CD1c-positive myeloid dendritic cell (primary cell): Measurements from ENCODE around the gene SLC6A5.
"Not testable (repeated sequence)": the region's sequence is repeated elsewhere in the genome, so short reads cannot be mapped to it uniquely, and the experiment has no call there.

Experiments used
- DNase-seq: peaks from one replicate; pipeline ENCODE4 v3.0.0-alpha.2; 2016; ENCODE audit errors: extremely low spot score

SLC6A5 gene

DNA sequence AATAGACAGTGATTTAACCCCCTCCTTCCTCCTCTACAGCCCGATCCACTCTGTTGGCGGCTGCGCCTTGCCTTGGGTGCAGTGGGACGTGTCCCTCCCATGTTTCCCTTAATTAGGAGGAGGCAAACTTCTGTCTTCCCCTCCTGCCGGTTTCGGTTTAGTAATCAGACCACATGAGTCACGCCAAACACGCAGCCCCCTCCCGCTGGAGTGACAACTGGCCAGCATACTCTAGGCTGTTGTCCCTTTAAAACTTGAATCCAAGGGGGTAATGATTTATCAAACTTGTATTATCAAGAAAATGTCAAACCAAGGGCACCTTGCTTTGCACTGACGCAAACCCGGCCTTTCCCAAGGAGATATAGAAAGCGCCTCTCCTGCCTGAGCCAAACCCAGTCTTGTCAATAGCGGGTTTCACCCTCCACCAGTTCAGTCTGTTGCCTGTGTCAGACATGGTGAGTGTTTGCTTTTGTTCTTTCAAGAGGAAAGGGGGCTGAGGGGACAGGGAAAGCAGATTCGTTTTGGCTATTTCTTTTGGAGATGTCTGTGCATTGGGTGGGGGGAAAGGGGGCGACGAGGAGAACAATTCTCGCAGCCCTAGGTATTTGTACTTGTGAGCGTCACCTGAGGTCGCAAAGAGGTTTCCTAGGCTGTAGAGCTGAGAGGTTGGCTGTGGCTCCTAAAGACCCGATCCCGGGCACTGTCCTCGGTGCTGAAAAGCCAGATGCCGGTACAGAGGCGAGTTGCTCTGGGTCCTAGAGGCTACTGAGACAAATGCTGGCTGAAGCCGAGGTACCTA, at the start of gene SLC6A5:
Gene SLC6A5 (plus strand): TSS at position 388 of the 799 bp plus-strand sequence. CDS start 65 bp downstream, at position 453.
- DNase-seq = peak; percentile 21

- no peak for DNase-seq
Measured at GRCh38 chr11:20551096-20551495, 48.3 kb upstream of the SLC6A5 start.

- no peak for DNase-seq
Measured at GRCh38 chr11:20555783-20556182, 43.6 kb upstream of the SLC6A5 start.

DNA sequence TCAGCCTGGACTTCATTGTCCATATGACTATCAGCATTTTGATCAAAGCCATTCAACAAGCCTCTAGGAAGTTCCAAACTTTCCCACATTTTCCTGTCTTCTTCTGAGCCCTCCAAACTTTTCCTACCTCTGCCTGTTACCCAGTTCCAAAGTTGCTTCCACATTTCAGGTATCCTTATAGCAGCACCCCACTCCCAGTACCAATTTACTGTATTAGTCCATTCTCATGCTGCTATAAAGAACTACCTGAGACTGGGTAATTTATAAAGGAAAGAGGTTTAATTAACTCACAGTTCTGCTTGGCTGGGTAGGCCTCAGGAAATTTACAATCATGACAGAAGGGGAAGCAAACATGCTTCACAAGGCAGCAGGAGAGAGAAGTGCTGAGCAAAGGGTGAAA, 43.0 kb upstream of the SLC6A5 start:
- not testable (repeated sequence) for DNase-seq

DNA sequence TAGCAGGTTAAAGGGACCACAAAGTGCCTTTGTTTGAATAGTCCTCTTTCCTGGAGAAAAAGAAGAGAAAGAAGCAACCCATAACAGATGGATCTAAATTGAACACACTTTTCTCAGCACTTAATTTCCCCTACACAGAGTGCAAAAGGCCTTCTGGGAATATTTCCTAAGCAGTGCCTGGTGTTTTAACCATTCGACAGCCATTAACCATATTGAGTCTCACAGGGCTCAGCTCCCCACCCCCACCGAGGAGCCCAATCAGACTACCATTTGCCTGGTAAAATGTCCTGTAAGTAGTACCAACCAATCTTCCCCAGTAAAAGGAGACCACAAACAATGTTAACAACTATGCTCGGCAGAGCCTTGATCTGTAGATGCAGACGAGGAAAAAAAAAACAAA, 40.7 kb upstream of the SLC6A5 start:
- no peak for DNase-seq

DNA sequence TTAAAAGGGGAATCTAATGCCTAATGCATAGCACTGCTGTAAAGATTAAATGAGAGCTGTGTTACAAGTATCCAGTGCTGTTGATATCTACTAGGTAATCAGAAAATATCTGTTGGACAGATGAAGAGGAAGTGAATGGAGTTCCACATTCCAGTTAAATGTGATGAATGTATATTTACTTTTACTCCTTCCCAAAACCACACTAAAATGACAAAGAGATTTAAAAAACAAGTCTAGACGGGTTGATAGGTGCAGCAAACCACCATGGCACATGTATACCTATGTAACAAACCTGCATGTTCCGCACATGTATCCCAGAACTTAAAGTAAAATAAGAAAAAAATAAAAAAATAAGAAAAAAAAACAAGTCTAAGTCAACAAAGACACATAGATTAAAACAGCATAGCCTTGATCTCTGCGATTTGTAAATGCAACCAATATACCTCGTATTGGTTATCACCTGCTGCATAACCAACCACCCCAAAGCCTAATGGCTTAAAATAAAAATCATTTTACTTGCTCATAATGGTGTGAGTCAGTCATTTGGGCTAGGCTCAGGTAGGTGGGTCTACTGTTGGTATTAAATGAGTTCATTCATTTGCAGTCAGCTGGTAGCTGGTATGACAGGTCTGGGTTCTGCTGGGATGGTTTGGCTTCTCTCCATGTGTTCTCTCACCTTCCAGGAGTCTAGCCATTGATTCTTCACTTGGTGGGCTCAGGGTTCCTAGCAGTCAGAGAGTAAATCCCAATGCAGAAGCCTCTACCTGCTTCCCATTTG, 39.7 kb upstream of the SLC6A5 start:
- DNase-seq = no peak

GRCh38 chr11:20561915-20562314, 37.5 kb upstream of the SLC6A5 start:
- no peak for DNase-seq

GRCh38 chr11:20563866-20564265, 35.5 kb upstream of the SLC6A5 start:
- no peak for DNase-seq

GRCh38 chr11:20564846-20565635, 34.4 kb upstream of the SLC6A5 start:
- no peak for DNase-seq

DNA sequence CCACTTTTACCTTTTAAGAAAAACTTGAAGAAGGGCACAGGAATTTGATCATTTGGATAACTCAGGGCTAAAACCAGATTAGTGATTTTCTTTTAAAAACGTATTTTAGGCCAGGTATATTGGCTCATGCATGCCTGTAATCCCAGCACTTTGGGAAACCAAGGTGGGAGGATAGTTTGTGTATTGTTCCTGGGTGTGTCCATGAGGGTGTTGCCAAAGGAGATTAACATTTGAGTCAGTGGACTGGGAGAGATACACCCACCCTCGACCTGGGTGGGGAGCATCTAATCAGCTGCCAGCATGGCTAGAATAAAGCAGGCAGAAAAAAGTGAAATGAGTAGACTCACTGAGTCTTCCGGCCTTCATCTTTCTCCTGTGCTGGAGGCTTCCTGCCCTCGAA, 33.3 kb upstream of the SLC6A5 start:
- DNase-seq = not testable (repeated sequence)

DNA sequence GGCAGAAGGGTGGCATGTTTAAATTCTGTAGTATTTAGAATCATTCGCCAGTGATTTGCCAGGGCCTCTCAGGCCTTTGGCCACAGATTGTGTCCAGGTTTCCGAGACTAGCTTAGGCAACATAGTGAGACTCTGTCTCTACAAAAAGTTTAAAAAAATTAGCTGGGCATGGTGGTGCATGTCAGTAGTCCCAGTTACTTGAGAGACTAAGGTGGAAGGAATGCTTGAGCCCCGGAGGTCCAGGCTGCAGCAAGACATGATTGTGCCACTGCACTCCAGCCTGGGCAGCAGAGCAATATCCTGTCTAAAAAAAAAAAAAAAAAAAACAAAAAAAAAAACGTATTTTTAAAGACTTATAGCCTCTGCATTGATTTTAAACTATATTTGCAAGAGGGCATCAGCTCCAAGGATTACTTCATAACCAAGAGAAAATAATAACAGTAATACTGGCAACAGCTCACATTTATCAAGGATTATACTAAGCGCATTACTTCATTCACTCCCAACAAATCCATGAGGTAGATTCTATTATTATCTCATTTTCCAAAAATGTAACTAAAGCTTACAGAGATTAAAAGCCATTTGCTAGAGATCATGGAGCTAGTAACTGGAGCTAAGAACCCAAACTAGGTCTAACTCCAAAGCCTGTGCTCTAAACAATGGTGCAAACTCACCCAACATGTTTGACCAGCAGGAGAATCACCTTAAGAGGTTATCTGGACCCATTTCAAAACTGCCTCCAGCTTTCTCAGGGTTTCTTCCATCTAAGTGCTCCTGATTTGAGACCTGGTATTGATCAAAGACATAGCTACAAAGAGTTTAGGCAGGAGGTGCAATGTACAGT, 32.6 kb upstream of the SLC6A5 start:
- no peak for DNase-seq

DNA sequence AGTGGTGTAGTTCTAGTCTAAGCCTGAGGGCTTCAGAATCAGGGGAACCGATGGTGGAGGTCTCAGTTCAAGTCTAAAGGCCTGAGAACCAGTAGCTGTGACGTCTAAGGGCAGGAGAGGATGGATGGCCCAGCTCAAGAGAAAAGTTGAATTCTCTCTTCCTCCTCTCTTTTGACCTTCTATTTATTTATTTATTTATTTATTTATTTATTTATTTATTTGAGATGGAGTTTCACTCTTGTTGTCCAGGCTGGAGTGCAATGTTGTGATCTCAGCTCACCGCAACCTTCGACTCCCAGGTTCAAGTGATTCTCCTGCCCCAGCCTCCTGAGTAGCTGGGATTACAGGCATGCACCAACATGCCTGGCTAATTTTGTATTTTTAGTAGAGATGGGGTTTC, 19.7 kb upstream of the SLC6A5 start:
- DNase-seq = not testable (repeated sequence)

DNA sequence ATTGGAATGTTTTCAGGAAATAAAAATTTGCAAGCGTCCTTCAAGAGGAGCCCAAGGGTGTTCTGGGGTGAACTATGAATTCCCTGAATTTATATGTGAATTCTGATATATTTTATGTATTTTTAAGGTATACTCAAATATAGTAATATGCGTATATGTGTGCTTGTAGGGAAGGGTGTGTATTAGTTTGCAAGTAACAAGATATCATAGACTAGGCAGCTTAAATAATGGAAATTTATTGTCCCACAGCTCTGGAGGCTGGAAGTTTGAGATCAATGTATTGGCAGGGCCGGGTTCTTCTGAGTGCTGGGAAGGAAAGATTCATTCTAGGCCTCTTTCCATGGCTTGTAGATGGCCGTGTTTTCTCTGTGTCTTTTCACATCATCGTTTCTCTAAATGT, 16.2 kb upstream of the SLC6A5 start:
- DNase-seq = no peak

GRCh38 chr11:20584093-20584774, 15.2 kb upstream of the SLC6A5 start:
- DNase-seq = no peak

GRCh38 chr11:20589796-20590195, 9.6 kb upstream of the SLC6A5 start:
- DNase-seq = no peak

DNA sequence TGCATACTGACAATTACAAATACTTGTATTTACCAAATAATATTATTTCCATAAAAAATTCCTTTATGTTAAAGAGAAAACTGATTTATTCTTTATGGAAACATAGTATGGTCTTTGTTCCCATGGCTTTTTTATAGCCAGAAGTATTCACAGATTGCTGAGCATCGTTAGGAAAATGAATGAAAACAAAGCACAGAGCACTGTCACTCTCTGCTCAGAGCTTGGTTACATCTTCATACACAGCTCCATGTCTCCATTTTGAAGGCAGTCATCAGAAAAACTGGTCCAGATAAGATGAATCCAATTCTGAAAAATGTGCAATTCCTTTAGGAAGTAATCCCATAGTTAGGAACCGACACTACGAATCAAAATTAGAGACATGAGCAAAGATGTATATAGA, 9.0 kb upstream of the SLC6A5 start:
- no peak for DNase-seq

DNA sequence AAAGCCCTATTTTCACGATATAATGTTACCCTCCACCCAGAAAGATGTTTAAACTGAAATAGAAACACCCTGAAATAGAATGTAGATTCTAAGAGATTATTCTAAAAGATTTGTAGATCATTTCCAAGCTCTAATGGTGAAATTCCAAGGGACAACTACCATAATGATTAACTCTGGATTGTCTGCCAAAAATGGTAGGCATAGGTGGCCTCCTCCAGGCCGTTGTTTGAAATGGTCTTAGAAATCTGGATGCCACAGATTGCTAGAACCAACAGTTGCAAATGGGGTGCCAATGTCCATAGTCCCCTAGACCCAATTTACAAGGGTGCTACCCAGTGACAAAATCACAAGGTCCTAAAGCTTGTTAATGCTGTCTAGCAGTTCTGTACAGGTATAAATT, 6.7 kb upstream of the SLC6A5 start:
- no peak for DNase-seq

DNA sequence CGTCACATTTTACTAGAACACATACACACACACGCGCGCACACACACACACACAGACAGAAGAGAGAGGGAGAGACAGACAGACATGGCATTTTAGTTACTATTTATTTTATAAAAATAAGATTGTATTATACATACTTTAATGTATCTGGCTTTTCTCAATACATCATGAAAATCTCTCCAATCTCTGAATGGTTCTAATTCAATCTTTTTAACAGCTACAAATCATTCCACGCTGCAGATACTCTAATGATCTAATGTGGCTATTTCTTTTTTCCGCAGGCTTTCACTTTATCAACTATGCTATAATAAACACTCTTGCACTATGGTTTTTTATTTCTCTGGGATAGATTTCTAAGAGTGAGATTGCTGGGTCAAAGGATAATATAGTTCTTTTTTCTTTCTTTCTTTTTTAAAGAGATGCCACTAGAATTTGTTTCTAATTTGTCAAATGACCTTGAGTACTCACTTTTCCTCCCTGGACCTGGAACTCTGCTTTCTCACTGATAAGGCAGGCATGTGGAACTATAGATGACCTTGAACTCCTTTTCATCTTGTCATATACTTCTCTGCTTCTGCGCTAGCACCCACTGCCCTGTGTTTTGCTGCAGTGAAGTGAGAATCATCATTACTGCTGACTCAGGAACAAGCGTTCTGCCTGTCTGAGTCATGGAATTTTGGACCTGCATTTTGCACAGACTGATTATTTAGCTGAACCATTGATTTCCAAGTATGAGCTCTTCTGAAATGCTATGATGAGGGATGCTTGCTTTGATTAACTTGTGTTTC, 4.9 kb upstream of the SLC6A5 start:
- DNase-seq = no peak

DNA sequence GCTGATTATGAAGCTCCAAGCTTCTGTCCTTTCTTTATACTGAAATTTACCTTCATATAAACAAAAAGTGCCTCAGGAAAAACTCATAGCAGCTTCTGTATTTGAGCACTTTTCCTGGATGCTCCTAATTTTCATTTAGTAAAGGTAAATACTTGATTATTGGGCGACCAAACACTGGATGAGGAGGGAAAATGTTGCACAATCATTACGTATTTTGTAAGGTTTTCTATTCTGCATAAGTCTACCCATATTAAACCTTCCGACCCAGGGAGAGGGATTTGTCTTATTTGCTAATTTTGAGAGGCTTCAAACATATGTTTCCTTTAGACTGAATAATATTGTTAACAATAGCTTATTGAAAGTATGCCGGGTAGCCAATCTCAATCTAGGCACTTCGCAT, 4.3 kb upstream of the SLC6A5 start:
- no peak for DNase-seq
